GM12801 (cell line): ENCODE results near the gene SUPT3H.

Experiments used
- TF ChIP-seq, protein P1 (sequence below): IDR thresholded peaks from one replicate; pipeline ENCODE4 v1.5.1; 2011; ENCODE audit warnings: control low read depth; ENCODE audit not compliant: insufficient read length; ENCODE audit errors: extremely low read depth

Gene SUPT3H

DNA sequence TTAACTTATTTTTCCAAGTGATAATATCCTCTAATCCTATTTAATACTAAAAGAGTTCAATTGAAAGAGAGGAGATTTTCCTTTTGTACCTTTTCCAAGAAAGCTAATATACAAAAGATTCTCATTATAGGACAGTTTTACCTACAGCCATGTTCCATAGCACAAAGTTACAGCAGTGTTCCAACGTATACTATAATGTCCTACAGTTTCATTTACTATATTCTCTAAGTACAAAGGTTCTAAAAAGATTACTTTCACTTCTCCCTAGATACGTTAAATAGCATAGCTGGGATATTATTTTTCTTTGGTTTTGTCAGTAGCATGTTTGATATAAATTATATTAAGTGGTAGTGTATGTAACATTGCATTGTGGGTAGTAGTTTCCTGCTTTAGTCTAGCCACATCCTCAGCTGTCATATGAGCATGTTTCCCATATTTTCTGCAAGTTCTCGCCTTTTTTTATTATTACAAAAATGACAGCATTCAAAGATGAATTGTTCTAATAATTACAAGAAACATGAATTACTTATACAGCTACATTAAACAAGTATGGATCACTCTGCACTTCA lies 54.0 kb downstream of the SUPT3H start:
- TF ChIP-seq, protein P1, sequence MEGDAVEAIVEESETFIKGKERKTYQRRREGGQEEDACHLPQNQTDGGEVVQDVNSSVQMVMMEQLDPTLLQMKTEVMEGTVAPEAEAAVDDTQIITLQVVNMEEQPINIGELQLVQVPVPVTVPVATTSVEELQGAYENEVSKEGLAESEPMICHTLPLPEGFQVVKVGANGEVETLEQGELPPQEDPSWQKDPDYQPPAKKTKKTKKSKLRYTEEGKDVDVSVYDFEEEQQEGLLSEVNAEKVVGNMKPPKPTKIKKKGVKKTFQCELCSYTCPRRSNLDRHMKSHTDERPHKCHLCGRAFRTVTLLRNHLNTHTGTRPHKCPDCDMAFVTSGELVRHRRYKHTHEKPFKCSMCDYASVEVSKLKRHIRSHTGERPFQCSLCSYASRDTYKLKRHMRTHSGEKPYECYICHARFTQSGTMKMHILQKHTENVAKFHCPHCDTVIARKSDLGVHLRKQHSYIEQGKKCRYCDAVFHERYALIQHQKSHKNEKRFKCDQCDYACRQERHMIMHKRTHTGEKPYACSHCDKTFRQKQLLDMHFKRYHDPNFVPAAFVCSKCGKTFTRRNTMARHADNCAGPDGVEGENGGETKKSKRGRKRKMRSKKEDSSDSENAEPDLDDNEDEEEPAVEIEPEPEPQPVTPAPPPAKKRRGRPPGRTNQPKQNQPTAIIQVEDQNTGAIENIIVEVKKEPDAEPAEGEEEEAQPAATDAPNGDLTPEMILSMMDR: no peak

DNA sequence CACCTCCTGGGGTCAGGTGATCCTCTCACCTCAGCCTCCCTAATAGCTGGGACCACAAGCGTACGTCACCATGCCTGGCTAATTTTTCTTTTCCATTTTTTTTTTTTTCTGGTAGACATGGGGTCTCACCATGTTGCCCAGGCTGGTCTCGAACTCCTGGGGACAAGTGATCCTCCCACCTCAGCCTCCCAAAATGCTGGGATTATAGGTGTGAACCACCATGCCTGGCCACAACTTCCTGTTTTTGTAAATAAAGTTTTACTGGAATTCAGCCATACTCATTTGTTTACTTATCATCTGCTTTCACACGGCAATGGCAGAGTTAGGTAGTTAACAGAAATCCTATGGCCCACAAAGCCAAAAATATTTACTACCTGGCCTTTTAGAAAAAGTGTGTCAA lies 57.4 kb downstream of the SUPT3H start:
- TF ChIP-seq, protein P1: no peak

DNA sequence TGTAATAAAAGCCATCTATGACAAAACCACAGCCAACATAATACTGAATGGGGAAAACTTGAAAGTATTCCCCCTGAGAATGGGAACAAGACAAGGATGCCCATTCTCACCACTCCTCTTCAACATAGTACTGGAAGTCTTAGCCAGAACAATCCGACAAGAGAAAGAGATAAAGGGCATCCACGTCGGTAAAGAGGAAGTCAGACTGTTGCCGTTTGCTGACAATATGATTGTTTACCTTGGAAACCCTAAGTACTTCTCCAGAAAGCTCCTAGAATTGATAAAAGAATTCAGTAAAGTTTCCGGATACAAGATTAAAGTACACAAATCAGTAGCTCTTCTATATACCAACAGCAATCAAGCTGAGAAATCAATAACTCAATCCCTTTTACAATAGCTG lies 63.6 kb downstream of the SUPT3H start:
- TF ChIP-seq, protein P1: no peak

DNA sequence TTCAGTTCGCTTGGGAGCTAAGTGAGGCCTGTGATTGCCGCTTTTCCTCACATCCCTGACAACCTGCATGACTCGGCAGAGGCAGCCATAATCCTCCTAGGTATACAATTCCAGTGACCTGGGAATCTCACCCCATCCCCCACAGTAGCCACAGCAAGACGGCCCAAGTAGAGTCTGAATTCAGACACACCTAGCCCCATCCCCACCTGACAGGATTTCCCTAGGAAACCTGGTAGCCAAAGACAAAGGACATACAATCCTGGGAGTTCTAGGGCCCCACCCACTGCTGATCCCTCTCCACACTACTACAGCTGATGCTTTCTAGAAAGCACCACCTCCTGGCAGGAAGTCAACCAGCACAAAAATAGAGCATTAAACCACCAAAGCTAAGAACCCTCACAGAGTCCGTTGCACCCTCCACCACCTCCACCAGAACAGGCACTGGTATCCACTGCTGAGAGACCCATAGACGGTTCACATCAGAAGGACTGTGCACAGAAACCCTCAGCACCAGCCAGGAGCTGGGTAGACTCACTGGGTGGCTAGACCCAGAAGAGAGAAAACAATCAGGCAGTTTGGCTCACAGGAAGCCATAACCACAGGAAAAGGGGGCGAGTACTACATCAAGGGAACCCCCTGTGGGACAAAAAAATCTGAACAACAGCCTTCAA lies 67.5 kb downstream of the SUPT3H start:
- TF ChIP-seq, protein P1: no peak

DNA sequence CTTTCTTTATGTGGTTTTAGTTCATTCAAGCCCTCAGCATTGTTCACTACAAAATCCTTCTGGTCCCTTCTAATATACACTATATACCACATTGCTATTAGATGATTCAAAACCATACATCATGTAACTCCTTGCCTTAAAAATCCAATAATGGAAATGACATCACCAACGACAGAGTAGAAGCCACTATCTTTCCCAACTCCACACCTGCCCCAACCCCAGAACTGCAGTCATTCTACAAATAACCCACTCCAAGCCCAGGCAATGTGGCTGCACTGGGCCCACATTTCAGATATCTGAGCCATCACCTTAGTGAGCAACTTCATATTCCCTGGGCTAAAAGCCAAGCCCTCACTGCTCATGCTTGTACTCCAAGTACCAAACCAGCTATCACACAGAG lies 72.2 kb downstream of the SUPT3H start:
- TF ChIP-seq, protein P1: no peak

DNA sequence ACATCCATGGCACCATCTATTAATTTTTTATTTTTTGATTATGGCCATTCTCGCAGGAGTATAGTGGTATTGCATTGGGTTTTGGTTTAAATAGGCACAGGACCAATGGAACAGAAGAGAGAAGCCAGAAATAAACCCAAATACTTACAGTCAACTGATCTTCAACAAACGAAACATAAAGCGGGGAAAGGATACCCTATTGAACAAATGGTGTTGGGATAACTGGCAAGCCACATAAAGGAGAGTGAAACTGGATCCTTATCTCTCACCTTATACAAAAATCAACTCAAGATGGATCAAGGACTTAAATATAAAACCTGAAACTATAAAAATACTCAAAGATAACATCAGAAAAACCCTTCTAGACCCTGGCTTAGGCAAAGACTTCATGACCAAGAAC lies 74.9 kb downstream of the SUPT3H start:
- TF ChIP-seq, protein P1: no peak

DNA sequence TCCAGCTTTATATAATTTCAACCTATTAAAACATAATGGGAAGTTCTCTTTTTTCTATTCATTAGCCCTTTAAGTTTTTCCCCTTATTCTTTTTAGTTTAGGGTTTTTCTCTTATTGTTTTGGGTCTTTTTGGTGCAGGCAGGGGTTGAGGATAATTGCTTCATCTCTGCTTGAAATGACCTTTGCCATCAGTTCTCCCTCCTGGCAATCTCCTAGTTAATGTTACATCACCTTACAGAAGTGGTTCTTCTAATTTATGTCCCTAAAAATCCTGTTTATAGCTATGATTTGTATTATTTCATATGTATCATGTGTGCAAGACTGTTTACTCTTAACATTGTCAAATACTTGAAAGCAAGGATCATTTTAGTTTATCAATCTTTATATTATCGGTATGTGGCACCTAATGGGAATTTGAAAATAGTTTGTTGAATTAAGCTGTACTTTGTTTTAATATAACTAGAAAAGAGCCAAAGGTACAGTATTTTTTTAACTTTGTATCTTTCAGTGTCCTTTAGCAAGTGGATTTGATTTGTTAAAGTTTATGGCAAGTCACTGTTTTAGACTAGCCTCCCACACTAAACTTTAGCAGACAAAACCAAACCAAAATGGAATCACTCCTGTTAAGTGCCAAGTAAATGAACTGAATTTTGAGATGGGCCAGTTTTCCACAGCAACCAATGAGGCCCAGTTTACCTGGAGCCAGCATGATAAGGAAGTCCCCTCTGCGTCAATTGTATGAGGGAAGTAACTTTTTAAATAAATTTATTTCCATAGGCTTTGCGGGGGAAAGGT lies 76.2 kb downstream of the SUPT3H start:
- TF ChIP-seq, protein P1: no peak
